Right atrium auricular region (tissue), 2 donors: ENCODE measurements around the gene IL1R1. TPM values are rescaled to one million over a fixed set of nuclear protein-coding genes. Genes with fewer than 3 reads are reported as not detected.

Source experiments
- DNase-seq: peaks from one replicate; pipeline ENCODE4 v3.0.0-alpha.2; 2019; ENCODE audit warnings: low spot score
- H3K27ac ChIP-seq, 2 donors: fragments of 200-600 bp; sonication (generic); 1 replicate in 1 of 2; 2 replicates in 1 of 2; pipeline ENCODE4 v1.5.1; 2016 to 2019
- H3K27me3 ChIP-seq, 2 donors: fragments of 200-600 bp; sonication (generic); one replicate each; pipeline versions ENCODE4 v1.5.1 to v1.6.0; 2017 to 2019
- H3K36me3 ChIP-seq: fragments of 200-600 bp; sonication (generic); one replicate; pipeline ENCODE4 v1.5.1; 2016
- H3K4me1 ChIP-seq, 2 donors: fragments of 200-600 bp; sonication (generic); one replicate each; pipeline versions ENCODE4 v1.5.1 to v1.6.0; 2017 to 2019
- H3K4me3 ChIP-seq, 2 donors: fragments of 200-600 bp; sonication (generic); 1 replicate in 1 of 2; 2 replicates in 1 of 2; pipeline ENCODE4 v1.5.1; 2017 to 2019; ENCODE audit warnings: mild to moderate bottlenecking in 1 of 2, moderate library complexity in 1 of 2
- H3K9me3 ChIP-seq, 2 donors: fragments of 200-600 bp; sonication (generic); one replicate each; pipeline ENCODE4 v1.5.1; 2019
- CTCF ChIP-seq, 2 donors: fragments of 200-600 bp; sonication (generic); IDR thresholded peaks; one replicate each; pipeline ENCODE4 v1.5.1; 2019; ENCODE audit warnings: antibody characterized with exemption in 2 of 2
- total RNA-seq, 2 donors: library from RNA; depleted of rRNA; stranded (reverse); fragments of >200 nt; gene quantifications; one replicate each; pipeline ENCODE4 v1.1.0, GENCODE V29; 2016

The IL1R1 gene
- total RNA-seq, 2 donors from 2014 or later: 28.7 to 86.2 TPM

- no peak for DNase-seq
- peaks cover 39% of the 10 kb centered on the region for H3K36me3 ChIP-seq
- no peaks in the 10 kb centered on the region for H3K4me1 ChIP-seq
- H3K27me3 ChIP-seq: no peaks in the 10 kb centered on the region
- no peak overlapping the region for H3K4me3 ChIP-seq
- no peak for TF ChIP-seq CTCF (IDR thresholded peaks at IDR 0.05)
- H3K9me3 ChIP-seq: no peaks in the 10 kb centered on the region
- H3K27ac ChIP-seq: no peak overlapping the region
Measured at GRCh38 chr2:102176172-102176571, 33.6 kb downstream of the IL1R1 start.

- Histone ChIP-seq H3K4me3 (no peak overlapping the region), H3K27ac (no peak overlapping the region)
Measured at GRCh38 chr2:102177814-102178478, 35.4 kb downstream of the IL1R1 start.

DNA sequence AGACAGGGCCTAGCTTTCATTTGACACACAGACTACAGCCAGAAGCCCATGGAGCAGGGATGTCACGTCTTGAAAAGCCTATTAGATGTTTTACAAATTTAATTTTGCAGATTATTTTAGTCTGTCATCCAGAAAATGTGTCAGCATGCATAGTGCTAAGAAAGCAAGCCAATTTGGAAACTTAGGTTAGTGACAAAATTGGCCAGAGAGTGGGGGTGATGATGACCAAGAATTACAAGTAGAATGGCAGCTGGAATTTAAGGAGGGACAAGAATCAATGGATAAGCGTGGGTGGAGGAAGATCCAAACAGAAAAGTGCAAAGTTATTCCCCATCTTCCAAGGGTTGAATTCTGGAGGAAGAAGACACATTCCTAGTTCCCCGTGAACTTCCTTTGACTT, 36.5 kb downstream of the IL1R1 start:
- H3K27ac ChIP-seq: no peak overlapping the region
- no peaks in the 10 kb centered on the region for H3K4me1 ChIP-seq
- DNase-seq: no peak
- H3K36me3 ChIP-seq: peaks cover 18% of the 10 kb centered on the region
- no peaks in the 10 kb centered on the region for H3K9me3 ChIP-seq
- no peaks in the 10 kb centered on the region for H3K27me3 ChIP-seq
- H3K4me3 ChIP-seq: no peak overlapping the region
- TF ChIP-seq CTCF (IDR thresholded peaks at IDR 0.05): no peak

More at GRCh38 chr2:102177814-102178478, 35.4 kb downstream of the IL1R1 start:
- Histone ChIP-seq H3K9me3 (no peaks in the 10 kb centered on the region), H3K4me1 (no peaks in the 10 kb centered on the region), H3K27me3 (no peaks in the 10 kb centered on the region), H3K36me3 (peaks cover 22% of the 10 kb centered on the region)
- DNase-seq: no peak
- no peak for TF ChIP-seq CTCF (IDR thresholded peaks at IDR 0.05)

DNA sequence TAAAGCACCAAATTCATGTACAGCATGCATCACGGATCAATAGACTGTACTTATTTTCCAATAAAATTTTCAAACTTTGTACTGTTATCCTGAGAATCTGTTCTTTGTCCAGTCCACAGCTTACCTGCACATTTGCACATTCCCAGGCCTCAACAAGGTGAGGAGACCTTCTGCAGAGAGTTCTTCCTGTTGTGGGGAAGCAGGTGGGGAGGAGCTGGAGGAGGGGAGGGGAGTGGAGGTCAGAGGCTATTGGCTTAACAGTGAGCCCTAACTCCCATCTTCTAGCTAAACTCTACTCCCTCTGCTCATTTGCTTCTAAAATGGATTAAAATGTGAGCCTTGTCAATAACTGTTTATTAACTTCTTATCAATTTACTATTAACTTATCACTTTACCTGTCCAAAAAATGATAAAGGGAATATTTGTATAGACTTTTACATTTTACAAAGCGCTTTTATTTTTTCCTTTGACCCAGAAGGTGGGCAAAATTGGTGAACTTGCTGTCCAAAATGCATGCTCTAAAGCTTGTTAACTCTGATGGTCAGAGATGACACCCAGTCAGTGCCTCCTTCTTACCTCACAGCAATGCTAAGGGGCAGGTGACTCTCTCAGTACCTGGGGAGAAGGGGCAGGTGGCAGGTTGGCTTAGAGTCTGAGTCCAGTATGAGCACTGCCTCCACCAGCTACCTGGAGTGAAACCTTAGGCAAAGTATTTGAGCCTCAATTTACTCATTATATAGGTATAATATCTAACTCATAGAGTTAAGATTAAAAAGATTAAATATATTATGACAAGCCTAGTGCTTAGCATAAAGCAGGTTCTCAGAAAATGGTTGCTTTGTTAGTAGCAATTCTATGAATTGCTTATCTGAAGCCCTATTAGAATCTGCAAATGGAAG, 37.5 kb downstream of the IL1R1 start:
- peaks cover 18% of the 10 kb centered on the region for H3K36me3 ChIP-seq
- no peaks in the 10 kb centered on the region for H3K9me3 ChIP-seq
- no peak overlapping the region for H3K27ac ChIP-seq
- TF ChIP-seq CTCF (IDR thresholded peaks at IDR 0.05): no peak
- H3K27me3 ChIP-seq: no peaks in the 10 kb centered on the region
- no peak for DNase-seq
- H3K4me1 ChIP-seq: no peaks in the 10 kb centered on the region
- no peak overlapping the region for H3K4me3 ChIP-seq

DNA sequence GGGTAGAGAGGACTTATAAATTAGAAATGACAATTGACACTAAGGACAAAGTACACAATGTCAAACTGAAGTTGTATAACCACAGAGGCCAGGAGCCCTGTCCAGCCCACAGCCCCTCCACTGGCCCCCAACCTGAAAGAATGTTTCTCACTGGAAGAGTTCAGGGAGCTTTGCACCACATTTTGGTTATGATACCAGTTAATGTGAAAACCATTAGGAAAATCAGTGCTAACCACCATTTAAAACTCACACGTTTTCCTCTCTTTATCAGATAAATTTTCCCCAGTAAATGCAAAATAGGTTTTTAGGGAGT, 38.1 kb downstream of the IL1R1 start:
- no peak for DNase-seq

More for the DNA sequence above, 38.1 kb downstream of the IL1R1 start:
- TF ChIP-seq CTCF (IDR thresholded peaks at IDR 0.05): no peak
- Histone ChIP-seq H3K36me3 (peaks cover 14% of the 10 kb centered on the region), H3K4me1 (no peaks in the 10 kb centered on the region), H3K27me3 (no peaks in the 10 kb centered on the region), H3K27ac (no peak overlapping the region), H3K4me3 (no peak overlapping the region), H3K9me3 (no peaks in the 10 kb centered on the region)
